ENCODE results near the gene TTR.

The TTR gene

DNA sequence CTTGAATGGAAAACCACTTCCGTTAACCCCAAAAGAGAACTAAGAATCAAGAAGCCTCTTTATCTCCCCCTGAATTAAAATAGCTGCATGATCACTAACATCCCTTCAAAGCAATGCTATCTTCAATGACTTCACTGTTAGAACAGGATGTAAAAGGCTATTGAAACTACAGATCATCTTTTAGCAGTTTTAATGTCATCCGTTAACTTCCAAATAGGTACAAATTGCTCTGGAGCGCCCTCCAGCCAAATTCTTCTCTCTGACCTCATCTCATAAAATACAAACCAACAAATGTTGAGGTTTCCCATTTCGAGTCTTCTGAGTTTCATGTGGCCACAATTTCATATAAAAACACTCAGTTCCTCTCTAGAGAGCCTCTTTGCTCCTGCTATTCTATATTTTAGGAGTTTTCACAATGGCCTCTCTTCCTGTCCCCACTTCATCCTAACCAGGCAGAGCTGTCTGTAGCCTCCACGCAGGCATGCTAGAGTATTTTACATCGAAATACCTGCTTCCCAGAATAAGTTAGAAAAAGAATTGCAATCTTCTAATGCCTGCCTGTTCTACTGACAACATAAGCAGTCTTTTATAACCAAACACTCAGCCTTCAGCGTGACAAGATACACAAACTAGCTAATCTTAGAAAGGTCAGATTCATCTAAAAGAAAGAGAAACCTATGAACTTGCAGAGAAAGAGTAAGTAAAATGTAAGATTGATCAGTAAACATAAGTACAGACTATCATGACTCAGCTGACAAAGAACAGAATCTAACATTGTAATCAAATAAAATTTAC is 54.9 kb downstream of the TTR start:
- Histone ChIP-seq H3K27ac (ENCODE audit: low read length) (no peak overlapping the region), H3K4me3 (ENCODE audit: low read length) (no peak overlapping the region), H3K36me3 (ENCODE audit: insufficient read depth, low read depth, low read length) (peaks cover 13% of the 10 kb centered on the region; the same call in 1 of the 2 replicates), H3K9me3 (ENCODE audit: insufficient read depth, low read depth, low read length) (no peaks in the 10 kb centered on the region), H3K9ac (ENCODE audit: low read depth, low read length) (no peak overlapping the region), H3K27me3 (ENCODE audit: insufficient read depth, low read length) (no peaks in the 10 kb centered on the region), H3K4me1 (ENCODE audit: insufficient read depth, low read length) (peaks cover 20% of the 10 kb centered on the region)

GRCh38 chr18:31647127-31647753 is 55.6 kb downstream of the TTR start:
- Histone ChIP-seq H3K9ac (ENCODE audit: low read depth, low read length) (no peak overlapping the region), H3K9me3 (ENCODE audit: insufficient read depth, low read depth, low read length) (no peaks in the 10 kb centered on the region), H3K4me1 (ENCODE audit: insufficient read depth, low read length) (peaks cover 20% of the 10 kb centered on the region), H3K27me3 (ENCODE audit: insufficient read depth, low read length) (no peaks in the 10 kb centered on the region), H3K4me3 (ENCODE audit: low read length) (no peak overlapping the region), H3K27ac (ENCODE audit: low read length) (no peak overlapping the region), H3K36me3 (ENCODE audit: insufficient read depth, low read depth, low read length) (peaks cover 13% of the 10 kb centered on the region; the same call in 1 of the 2 replicates)

All from iPS-20b (cell line).